Heart left ventricle (tissue), 16 donors: Measurements from ENCODE around the gene PUM1. TPM values are rescaled to one million over a fixed set of nuclear protein-coding genes. Genes with fewer than 3 reads are reported as not detected.

Experiments
- ATAC-seq, 4 donors: fragments of 200-7000 bp; cut with Tn5 transposase; one replicate each; pipeline ENCODE4 v1.9.1; 2020 to 2022; ENCODE audit warnings: moderate library complexity in 4 of 4, mild to moderate bottlenecking in 3 of 4, moderate number of reproducible peaks in 1 of 4
- DNase-seq, 5 donors: peaks; one replicate each; pipeline ENCODE4 v3.0.0-alpha.2; 2020
- H3K27ac ChIP-seq, 12 donors: fragments of 200-600 bp; sonication (generic) in 4 of 12; one replicate each; pipeline versions ENCODE4 v1.5.0 to v1.8.0; 2016 to 2022; ENCODE audit warnings: mild to moderate bottlenecking in 2 of 12
- H3K27me3 ChIP-seq, 9 donors: fragments of 200-600 bp; sonication (generic) in 2 of 9; one replicate each; pipeline versions ENCODE4 v1.5.1 to v1.8.0; 2016 to 2022; ENCODE audit warnings: mild to moderate bottlenecking in 3 of 9
- H3K36me3 ChIP-seq, 9 donors: fragments of 200-600 bp; sonication (generic) in 2 of 9; one replicate each; pipeline versions ENCODE4 v1.5.0 to v1.8.0; 2018 to 2022; ENCODE audit warnings: mild to moderate bottlenecking in 2 of 9
- H3K4me1 ChIP-seq, 12 donors: fragments of 200-600 bp; sonication (generic) in 4 of 12; one replicate each; pipeline versions ENCODE4 v1.5.0 to v1.8.0; 2016 to 2022; ENCODE audit warnings: mild to moderate bottlenecking in 3 of 12
- H3K4me3 ChIP-seq, 12 donors: fragments of 200-600 bp; sonication (generic) in 4 of 12; one replicate each; pipeline versions ENCODE4 v1.5.0 to v1.8.0; 2017 to 2022; ENCODE audit warnings: mild to moderate bottlenecking in 9 of 12, moderate library complexity in 4 of 12
- H3K9me3 ChIP-seq, 12 donors: fragments of 200-600 bp; sonication (generic) in 4 of 12; one replicate each; pipeline versions ENCODE4 v1.5.0 to v1.8.0; 2016 to 2022; ENCODE audit warnings: mild to moderate bottlenecking in 1 of 12
- CTCF ChIP-seq, 12 donors: fragments of 200-600 bp; sonication (generic) in 4 of 12; IDR thresholded peaks; one replicate each; pipeline versions ENCODE4 v1.5.0 to v1.8.0; 2018 to 2022; ENCODE audit warnings: antibody characterized with exemption in 12 of 12, mild to moderate bottlenecking in 5 of 12
- POLR2A ChIP-seq, 2 donors: fragments of 450-650 bp; IDR thresholded peaks; one replicate each; pipeline ENCODE4 v1.6.1; 2017; ENCODE audit warnings: antibody characterized with exemption in 2 of 2, mild to moderate bottlenecking in 2 of 2, moderate library complexity in 2 of 2
- WGBS, 4 donors: extraction: QIAGEN DNeasy Blood & Tissue Kit in 2 of 4; methylation state at CpG; one replicate each; pipeline versions ENCODE4 v1.1.5 to v1.1.7; 2013 to 2018; 5-methylcytosine and 5-hydroxymethylcytosine counted together
- intact Hi-C, 10 donors: fragments of 100-400 bp; cut with DNase I; formaldehyde crosslinking; loops; one replicate each; pipeline versions ENCODE4 v1.11.1 to v1.14.2; 2022
- polyA plus RNA-seq, 2 donors: library from polyadenylated mRNA; stranded (reverse); fragments of 200-250 nt; gene quantifications; one replicate each; pipeline ENCODE4 v1.2.3, GENCODE V29; 2013
- total RNA-seq, 9 donors: library from RNA; depleted of rRNA in 2 of 9; stranded (reverse); fragments of >200 nt in 2 of 9; fragmentation: NEBNext Ultra II Directional in 3 of 9; extraction: Animal tissue kit (Norgen Biotek cat#: 25700) in 3 of 9; gene quantifications; one replicate each; pipeline versions ENCODE4 v1.1.0 to v1.2.4, GENCODE V29; 2016 to 2023
- donor health status: ischemic (EF 13 %, LVEDD 7.1; RV severe dilation, severe dysfunction).
- donor health status: healthy with polysubstance abuse.
- donor health status: DM: no; HTN: yes; CAD: no.
- donor health status: DM: no; HTN: no; CAD: no.
- donor health status: ischemic (EF 25% LVEDD 6.9; RV normal size, moderate dysfunction).
- donor health status: ischemic (EF 25% LVEDD 5.7; RV mildly dilated, moderate dysfunction).
- donor health status: healthy.
- donor health status: DM: yes; HTN: yes; CAD: no.
- donor health status: ischemic (EF 35%, LVEDD 5.7; RV mildly dilated, moderate dysfunction).
- donor health status: nonischemic (EF 11% LVEDD 7.7; RV severe dilation, severe dysfunction).
- donor health status: DM: yes; HTN: yes; CAD: no.
- donor health status: PGD.
- donor health status: ischemic (EF 29% LVEDD 5.4; RV normal size, mild dysfunction).
- donor health status: nonischemic (EF 23%, LVEDD 6.1; RV moderate dilation, normal function).

The PUM1 gene
- total and polyA plus RNA-seq, 11 donors: 19.2 to 96.3 (median 70.7) TPM

GRCh38 chr1:30955448-30956015 is 110.0 kb downstream of the PUM1 start:
- intact Hi-C loops: no loop called here
- no peak for TF ChIP-seq POLR2A (IDR thresholded peaks at IDR 0.05)
- TF ChIP-seq CTCF (IDR thresholded peaks at IDR 0.05): no peak
- Histone ChIP-seq H3K27me3 (no peaks in the 10 kb centered on the region), H3K36me3 (peaks cover 0 to 94% (median 83%) of the 10 kb centered on the region in 9 donors), H3K4me1 (peaks cover 0 to 2% (median 0%) of the 10 kb centered on the region in 12 donors), H3K4me3 (no peak overlapping the region), H3K27ac (no peak overlapping the region), H3K9me3 (no peaks in the 10 kb centered on the region)
- no peak for ATAC-seq
- no peak for DNase-seq
- 64 to 72% (median 67%) methylated on average over 1 of the region's 1 CpG for WGBS, 4 donors

- no peak for DNase-seq
- Histone ChIP-seq H3K27ac (no peak overlapping the region), H3K9me3 (no peaks in the 10 kb centered on the region), H3K27me3 (no peaks in the 10 kb centered on the region), H3K4me3 (no peak overlapping the region), H3K4me1 (peaks cover 0 to 2% (median 0%) of the 10 kb centered on the region in 12 donors), H3K36me3 (peaks cover 0 to 92% (median 84%) of the 10 kb centered on the region in 9 donors)
- ATAC-seq: peak in 3 of 4 donors; percentile 30 to 54 (median 39)
- intact Hi-C loops: no loop called here
- 56 to 73% (median 65%) methylated on average over 11 of the region's 11 CpGs for WGBS, 4 donors
- TF ChIP-seq CTCF (IDR thresholded peaks at IDR 0.05) (no peak), POLR2A (IDR thresholded peaks at IDR 0.05) (no peak)
Measured at GRCh38 chr1:30953685-30954084, 111.8 kb downstream of the PUM1 start.

GRCh38 chr1:30952098-30952497 is 113.4 kb downstream of the PUM1 start:
- TF ChIP-seq POLR2A (IDR thresholded peaks at IDR 0.05) (no peak), CTCF (IDR thresholded peaks at IDR 0.05) (no peak)
- ATAC-seq: no peak
- 87 to 92% (median 88%) methylated on average over 5 of the region's 5 CpGs for WGBS, 4 donors

GRCh38 chr1:30950700-30951099 is 114.8 kb downstream of the PUM1 start:
- Histone ChIP-seq H3K36me3 (peaks cover 0 to 94% (median 90%) of the 10 kb centered on the region in 9 donors), H3K27ac (no peak overlapping the region), H3K4me1 (peaks cover 0 to 2% (median 0%) of the 10 kb centered on the region in 12 donors), H3K27me3 (no peaks in the 10 kb centered on the region), H3K9me3 (no peaks in the 10 kb centered on the region), H3K4me3 (no peak overlapping the region)
- DNase-seq (no peak), ATAC-seq (no peak)
- TF ChIP-seq CTCF (IDR thresholded peaks at IDR 0.05) (no peak), POLR2A (IDR thresholded peaks at IDR 0.05) (no peak)
- intact Hi-C loops: no loop called here
- 94 to 96% (median 95%) methylated on average over 5 of the region's 5 CpGs for WGBS, 4 donors

More at GRCh38 chr1:30952098-30952497, 113.4 kb downstream of the PUM1 start:
- H3K4me3 ChIP-seq: no peak overlapping the region
- no peaks in the 10 kb centered on the region for H3K27me3 ChIP-seq
- H3K4me1 ChIP-seq: peaks cover 0 to 2% (median 0%) of the 10 kb centered on the region in 12 donors
- peaks cover 0 to 92% (median 84%) of the 10 kb centered on the region in 9 donors for H3K36me3 ChIP-seq
- no peaks in the 10 kb centered on the region for H3K9me3 ChIP-seq
- no peak for DNase-seq
- intact Hi-C loops: no loop called here
- H3K27ac ChIP-seq: no peak overlapping the region
